HFFc6 (cell line): ENCODE measurements around the gene ZNF329. TPM values are rescaled to one million over a fixed set of nuclear protein-coding genes. Genes with fewer than 3 reads are reported as not detected.
"Not testable (repeated sequence)": the region's sequence is repeated elsewhere in the genome, so short reads cannot be mapped to it uniquely, and the experiment has no call there.

Experiments used
- DNase-seq: peaks from one replicate; pipeline ENCODE4 v3.0.0-alpha.2; 2018
- H3K27ac Mint-ChIP-seq: 2 replicates; pipeline ENCODE4 v1.8.0; 2020; ENCODE audit warnings: mild to moderate bottlenecking, mixed read lengths
- H3K27me3 Mint-ChIP-seq: 2 replicates; pipeline ENCODE4 v1.8.0; 2021; ENCODE audit warnings: mild to moderate bottlenecking, moderate library complexity, mixed read lengths; ENCODE audit not compliant: insufficient read depth
- H3K36me3 Mint-ChIP-seq: 2 replicates; pipeline ENCODE4 v1.8.0; 2021; ENCODE audit warnings: low read depth, mixed read lengths
- H3K4me1 Mint-ChIP-seq: 2 replicates; pipeline ENCODE4 v1.8.0; 2020; ENCODE audit warnings: low read depth, mixed read lengths
- H3K4me3 Mint-ChIP-seq: 2 replicates; pipeline ENCODE4 v1.8.0; 2020; ENCODE audit warnings: mild to moderate bottlenecking, moderate library complexity, mixed read lengths
- H3K9me3 Mint-ChIP-seq: 2 replicates; pipeline ENCODE4 v1.8.0; 2020; ENCODE audit warnings: mild to moderate bottlenecking, mixed read lengths
- CTCF ChIP-seq: fragments of 200-600 bp; sonication (generic); IDR thresholded peaks from 2 replicates; pipeline ENCODE4 v1.5.0; 2021; ENCODE audit warnings: antibody characterized with exemption, mild to moderate bottlenecking
- total RNA-seq, 6 experiments: library from RNA; stranded (reverse); fragmentation: NEBNext Ultra II Directional; extraction: Animal tissue kit (Norgen Biotek cat#: 25700); gene quantifications; 2 replicates in 1 of 6; 3 replicates in 5 of 6; pipeline ENCODE4 v1.2.3, GENCODE V29; 2021

Gene ZNF329
- total RNA-seq, 6 experiments from 2014 or later, result 6.6 to 9.5 (median 7.9) TPM

DNA sequence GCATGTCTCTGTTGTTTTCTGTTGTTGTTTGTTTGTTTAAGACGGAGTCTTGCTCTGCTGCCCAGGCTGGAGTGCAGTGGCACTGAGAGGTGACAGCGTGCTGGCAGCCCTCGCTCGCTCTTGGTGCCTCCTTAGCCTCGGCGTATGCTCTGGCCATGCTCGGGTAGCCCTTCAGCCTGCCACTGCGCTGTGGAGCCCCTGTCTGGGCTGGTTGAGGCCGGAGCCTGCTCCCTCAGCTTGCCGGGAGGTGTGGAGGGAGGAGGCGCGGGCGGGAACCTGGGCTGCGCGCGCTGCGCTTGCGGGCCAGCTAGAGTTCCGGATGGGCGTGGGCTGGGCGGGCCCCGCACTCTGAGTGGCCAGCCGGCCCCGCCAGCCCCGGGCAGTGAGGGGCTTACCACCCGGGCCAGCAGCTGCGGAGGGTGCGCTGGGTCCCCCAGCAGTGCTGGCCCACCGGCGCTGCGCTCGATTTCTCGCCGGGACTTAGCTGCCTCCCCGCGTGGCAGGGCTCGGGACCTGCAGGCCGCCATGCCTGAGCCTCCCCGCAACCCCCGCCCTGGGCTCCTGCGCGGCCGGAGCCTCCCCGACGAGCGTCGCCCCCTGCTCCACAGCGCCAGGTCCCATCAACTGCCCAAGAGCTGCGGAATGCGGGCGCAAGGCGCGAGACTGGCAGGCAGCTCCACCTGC, 6.6 kb upstream of the ZNF329 start:
- H3K4me1 Mint-ChIP-seq, result peaks cover 5% of the 10 kb centered on the region; the same call in 1 of the 2 replicates
- no peak overlapping the region for H3K4me3 Mint-ChIP-seq
- TF ChIP-seq CTCF, result no peak
- no peak overlapping the region for H3K27ac Mint-ChIP-seq
- peaks cover 63% of the 10 kb centered on the region for H3K9me3 Mint-ChIP-seq
- H3K36me3 Mint-ChIP-seq, result peaks cover 15% of the 10 kb centered on the region
- H3K27me3 Mint-ChIP-seq, result no peaks in the 10 kb centered on the region; the same call in 1 of the 2 replicates
- DNase-seq, result no peak

- Mint-ChIP-seq H3K4me3 (peak overlapping the region; percentile 90), H3K27me3 (peaks cover 3% of the 10 kb centered on the region; the same call in 1 of the 2 replicates), H3K27ac (peak overlapping the region; percentile 86), H3K9me3 (peaks cover 61% of the 10 kb centered on the region), H3K4me1 (peaks cover 21% of the 10 kb centered on the region), H3K36me3 (peaks cover 17% of the 10 kb centered on the region)
- peak; percentile 98 for TF ChIP-seq CTCF
- DNase-seq, result peak; percentile 88
These were observed 4.4 kb upstream of the ZNF329 start for GRCh38 chr19:58154679-58155648.

GRCh38 chr19:58154287-58154678, 3.7 kb upstream of the ZNF329 start:
- no peak for TF ChIP-seq CTCF
- DNase-seq, result peak; percentile 43

DNA sequence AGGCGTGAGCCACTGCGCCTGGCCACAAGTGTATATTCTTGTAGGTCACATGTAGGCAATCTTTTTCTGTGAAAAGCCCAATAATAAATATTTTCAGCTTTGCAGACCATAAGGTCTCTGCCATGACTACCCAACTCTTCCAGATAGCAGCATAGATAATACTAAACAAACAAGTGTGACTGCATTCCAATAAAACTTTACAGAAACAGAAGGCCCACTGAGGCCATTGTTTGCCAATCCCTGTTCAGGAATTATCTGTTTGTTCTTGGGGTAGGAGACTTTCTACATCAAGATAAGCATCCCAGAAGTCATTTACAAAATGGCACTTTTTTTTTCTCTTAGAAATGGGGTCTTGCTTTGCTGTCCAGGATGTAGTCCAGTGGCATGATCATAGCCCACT, 2.8 kb upstream of the ZNF329 start:
- peaks cover 3% of the 10 kb centered on the region; the same call in 1 of the 2 replicates for H3K27me3 Mint-ChIP-seq
- no peak overlapping the region for H3K27ac Mint-ChIP-seq
- H3K36me3 Mint-ChIP-seq, result peaks cover 32% of the 10 kb centered on the region

More at GRCh38 chr19:58154287-58154678, 3.7 kb upstream of the ZNF329 start:
- H3K4me1 Mint-ChIP-seq, result peaks cover 28% of the 10 kb centered on the region
- H3K36me3 Mint-ChIP-seq, result peaks cover 24% of the 10 kb centered on the region
- H3K27ac Mint-ChIP-seq, result peak overlapping the region; percentile 86
- H3K9me3 Mint-ChIP-seq, result peaks cover 63% of the 10 kb centered on the region
- H3K4me3 Mint-ChIP-seq, result peak overlapping the region; percentile 90
- peaks cover 3% of the 10 kb centered on the region; the same call in 1 of the 2 replicates for H3K27me3 Mint-ChIP-seq

DNA sequence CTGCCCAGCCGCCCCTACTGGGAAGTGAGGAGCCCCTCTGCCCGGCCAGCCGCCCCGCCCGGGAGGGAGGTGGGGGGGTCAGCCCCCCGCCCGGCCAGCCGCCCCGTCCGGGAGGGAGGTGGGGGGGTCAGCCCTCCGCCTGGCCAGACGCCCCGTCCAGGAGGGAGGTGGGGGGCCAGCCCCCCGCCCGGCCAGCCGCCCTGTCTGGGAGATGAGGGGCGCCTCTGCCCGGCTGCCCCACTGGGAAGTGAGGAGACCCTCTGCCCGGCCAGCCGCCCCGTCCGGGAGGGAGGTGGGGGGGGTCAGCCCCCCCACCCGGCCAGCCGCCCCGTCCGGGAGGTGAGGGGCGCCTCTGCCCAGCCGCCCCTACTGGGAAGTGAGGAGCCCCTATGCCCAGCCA, 3.1 kb downstream of the ZNF329 start:
- peaks cover 49% of the 10 kb centered on the region for H3K36me3 Mint-ChIP-seq
- DNase-seq, H3K27me3 Mint-ChIP-seq, H3K27ac Mint-ChIP-seq, H3K4me3 Mint-ChIP-seq: not testable (repeated sequence)
- H3K9me3 Mint-ChIP-seq, result peaks cover 77% of the 10 kb centered on the region
- peaks cover 24% of the 10 kb centered on the region for H3K4me1 Mint-ChIP-seq

More for the DNA sequence above, 2.8 kb upstream of the ZNF329 start:
- DNase-seq, result no peak
- H3K4me1 Mint-ChIP-seq, result peaks cover 30% of the 10 kb centered on the region
- H3K4me3 Mint-ChIP-seq, result no peak overlapping the region
- no peak for TF ChIP-seq CTCF
- H3K9me3 Mint-ChIP-seq, result peaks cover 62% of the 10 kb centered on the region
